Hepatocyte (in vitro differentiated cells): Measurements from ENCODE around the gene GHITM.

Experiments used
- EZH2 ChIP-seq: fragments of 200-600 bp; sonication (generic); IDR thresholded peaks from 2 replicates; pipeline ENCODE4 v1.6.1; 2016; ENCODE audit warnings: antibody characterized with exemption, mild to moderate bottlenecking, borderline replicate concordance
- TF ChIP-seq, protein P1 (sequence below): fragments of 200-600 bp; sonication (generic); IDR thresholded peaks from 2 replicates; pipeline ENCODE4 v1.5.1; 2016; ENCODE audit warnings: antibody characterized with exemption, mild to moderate bottlenecking; ENCODE audit not compliant: poor library complexity

DNA sequence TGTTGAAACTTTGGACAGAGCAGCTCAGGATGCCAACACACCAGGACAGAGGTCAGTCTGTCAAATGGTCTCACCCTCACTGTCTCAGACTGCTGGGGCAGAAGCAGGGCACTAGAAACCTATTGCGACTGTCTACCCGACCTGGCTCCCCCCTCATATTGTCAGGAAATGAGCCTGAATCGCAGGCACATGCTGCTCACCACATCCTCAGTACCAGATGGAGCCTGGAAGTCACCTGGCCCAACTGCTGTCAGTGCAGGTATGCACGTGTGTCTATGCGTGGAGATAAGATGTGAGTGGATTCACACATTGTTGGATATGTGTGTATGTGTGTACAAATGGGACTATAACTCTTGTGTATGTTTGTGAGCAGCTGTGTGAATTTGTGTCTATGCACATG, 51.8 kb downstream of the GHITM start:
- TF ChIP-seq, protein P1, sequence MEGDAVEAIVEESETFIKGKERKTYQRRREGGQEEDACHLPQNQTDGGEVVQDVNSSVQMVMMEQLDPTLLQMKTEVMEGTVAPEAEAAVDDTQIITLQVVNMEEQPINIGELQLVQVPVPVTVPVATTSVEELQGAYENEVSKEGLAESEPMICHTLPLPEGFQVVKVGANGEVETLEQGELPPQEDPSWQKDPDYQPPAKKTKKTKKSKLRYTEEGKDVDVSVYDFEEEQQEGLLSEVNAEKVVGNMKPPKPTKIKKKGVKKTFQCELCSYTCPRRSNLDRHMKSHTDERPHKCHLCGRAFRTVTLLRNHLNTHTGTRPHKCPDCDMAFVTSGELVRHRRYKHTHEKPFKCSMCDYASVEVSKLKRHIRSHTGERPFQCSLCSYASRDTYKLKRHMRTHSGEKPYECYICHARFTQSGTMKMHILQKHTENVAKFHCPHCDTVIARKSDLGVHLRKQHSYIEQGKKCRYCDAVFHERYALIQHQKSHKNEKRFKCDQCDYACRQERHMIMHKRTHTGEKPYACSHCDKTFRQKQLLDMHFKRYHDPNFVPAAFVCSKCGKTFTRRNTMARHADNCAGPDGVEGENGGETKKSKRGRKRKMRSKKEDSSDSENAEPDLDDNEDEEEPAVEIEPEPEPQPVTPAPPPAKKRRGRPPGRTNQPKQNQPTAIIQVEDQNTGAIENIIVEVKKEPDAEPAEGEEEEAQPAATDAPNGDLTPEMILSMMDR, result no peak
- no peak for TF ChIP-seq EZH2
